ENCODE measurements around the gene PHC2.
A peak's percentile ranks its signal among the peaks of the same experiment; 100 is the strongest.

Gene PHC2

DNA sequence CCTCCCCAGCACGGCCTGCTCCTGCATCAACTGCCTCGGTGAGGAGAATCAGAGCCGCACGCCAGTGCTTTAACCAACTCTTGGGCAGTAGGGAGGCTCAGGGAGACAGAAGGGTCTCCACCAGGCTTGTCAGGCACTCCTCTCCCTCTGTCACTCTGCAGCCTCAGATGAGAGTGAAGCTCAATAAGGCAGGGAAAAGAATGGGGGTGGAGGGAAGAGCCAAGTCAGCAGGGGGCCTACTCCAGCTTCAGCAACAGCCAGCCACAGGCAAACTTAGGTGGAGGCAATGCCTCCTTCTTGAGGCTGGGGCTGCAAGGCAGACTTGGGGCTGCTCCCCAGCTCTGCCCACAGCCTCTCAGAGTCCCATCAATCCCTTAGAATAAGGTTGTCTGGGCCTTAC lies 58.2 kb downstream of the PHC2 start:
- no peak for DNase-seq

DNA sequence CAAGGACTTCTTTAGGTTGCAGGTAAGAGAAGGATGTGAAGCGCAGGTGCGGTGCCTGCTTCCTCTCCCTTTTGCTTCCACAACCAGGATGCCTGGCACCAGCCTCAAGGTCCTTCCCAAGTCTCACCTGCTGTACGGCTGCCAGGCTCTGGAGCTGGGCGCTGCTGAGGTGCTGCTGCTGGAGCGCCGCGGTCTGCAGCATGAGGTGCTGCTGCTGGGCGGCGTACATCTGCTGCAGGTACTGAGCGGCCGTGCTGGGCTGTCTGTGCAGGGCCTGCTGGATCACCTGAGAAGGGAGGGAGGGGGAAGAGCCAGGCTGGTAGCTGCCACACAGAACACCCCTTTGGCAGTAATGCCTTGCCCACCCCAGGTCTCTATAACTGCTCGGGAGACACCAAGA lies 58.7 kb downstream of the PHC2 start:
- DNase-seq, result no peak

- DNase-seq, result no peak
These were observed 59.6 kb downstream of the PHC2 start for GRCh38 chr1:33371334-33371733.

DNA sequence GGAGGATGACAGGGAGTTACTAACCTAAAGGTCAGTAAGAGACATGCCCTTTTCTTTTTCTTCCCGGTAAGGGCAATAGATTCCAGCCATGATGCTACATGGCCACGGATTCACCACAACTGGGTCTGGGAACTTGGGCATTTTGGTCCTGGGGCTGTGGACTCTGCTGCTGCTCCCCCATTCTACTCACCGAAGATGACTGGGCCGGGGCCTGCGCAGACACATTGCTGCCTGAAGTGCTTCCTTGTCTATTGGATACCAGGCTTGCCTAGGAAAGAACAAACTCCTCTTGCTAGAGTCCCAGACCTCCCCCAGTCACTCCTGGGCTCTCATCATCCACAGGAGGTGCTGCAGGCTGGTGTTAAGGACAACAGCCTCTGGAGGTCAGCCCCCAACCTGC lies 60.1 kb downstream of the PHC2 start:
- DNase-seq, result no peak

GRCh38 chr1:33370301-33370700 lies 60.6 kb downstream of the PHC2 start:
- DNase-seq, result peak in 3 of 58 donors; percentile 21 to 33 (median 29)

DNA sequence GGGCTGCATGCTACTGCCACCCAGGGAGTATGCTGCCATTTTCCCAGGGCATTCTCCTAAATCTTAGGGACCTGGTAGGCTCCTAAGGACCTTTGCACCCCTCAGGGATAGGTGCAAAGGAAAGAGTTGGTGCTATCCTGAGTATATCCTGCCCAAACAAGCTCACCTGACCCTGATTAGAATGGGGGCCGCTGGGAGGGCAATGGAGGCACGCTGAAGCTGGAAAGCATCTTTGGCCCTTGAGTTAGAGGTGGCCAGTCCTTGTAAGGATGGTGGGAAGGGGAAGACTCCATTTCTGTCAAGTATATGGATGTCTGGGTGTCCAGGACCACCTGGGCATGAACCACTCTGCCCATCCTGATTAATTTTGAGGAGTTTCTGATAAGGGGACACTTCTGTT lies 61.1 kb downstream of the PHC2 start:
- DNase-seq, result no peak

- no peak for DNase-seq
These were observed 61.8 kb downstream of the PHC2 start for GRCh38 chr1:33369081-33369480.

DNA sequence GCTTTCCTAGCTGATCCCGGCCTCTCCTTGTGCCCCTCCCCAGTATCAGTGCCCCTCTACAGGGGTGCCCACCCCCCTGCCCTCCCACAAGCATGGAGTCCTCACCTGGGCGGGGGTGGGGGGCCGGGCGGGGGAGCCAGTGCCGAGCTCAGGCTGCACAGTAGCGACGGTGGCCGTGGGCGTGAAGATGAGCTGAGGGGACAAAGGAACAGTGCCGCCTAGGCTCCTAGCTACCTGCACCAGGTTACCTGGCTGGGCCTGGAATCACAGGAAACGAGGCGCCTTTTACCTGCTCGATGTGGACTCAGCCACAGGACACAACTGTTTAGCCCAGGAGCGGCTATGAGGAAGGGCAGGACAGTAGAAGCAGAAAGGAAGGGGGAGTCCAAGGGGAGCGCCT lies 62.5 kb downstream of the PHC2 start:
- no peak for DNase-seq

DNA sequence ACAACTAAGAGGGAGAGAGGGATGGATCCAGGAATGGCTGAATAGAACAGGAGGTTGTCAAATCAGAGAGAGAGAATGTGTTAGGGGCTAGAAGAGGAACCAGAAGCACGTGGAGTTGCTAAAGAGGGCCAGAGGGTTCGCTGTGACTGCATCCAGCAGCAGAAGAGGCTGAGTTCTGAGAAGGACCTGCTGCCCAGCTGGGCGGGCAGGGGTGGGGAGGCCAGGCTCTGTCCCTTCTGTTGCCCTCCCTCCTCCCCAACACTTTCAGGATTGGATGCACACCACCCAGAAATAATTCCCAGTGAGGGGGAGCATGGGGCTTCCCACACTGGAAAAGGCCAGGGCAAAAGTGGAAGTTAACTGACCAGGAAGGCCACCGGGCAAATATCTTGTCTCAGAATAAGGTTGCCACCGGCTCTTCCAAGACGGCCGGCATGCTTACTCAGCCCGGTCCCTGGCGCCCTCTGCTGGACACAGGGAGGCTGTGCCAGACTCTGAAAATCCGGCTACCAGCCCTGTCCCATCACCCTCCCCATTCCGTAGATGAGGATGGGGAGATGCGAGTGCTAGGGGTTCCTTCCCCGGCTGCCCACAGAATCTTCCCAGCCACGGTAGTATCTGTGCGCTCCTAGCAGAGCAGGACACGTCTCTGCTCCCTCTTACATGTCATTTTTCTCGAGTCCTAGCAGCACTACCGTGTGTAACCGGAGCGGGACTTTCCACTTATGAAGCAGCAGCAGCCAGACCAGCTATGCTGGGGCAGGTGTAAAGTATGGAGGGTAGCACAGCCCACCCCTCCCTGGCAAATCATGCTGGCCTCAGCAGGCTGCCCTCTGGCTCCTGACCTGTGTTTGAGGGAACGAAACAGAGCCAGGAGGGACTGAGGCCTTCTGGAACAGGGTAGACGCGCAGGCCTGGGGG lies 63.1 kb downstream of the PHC2 start:
- DNase-seq, result peak in 56 of 58 donors; percentile 21 to 94 (median 80)

GRCh38 chr1:33366762-33367484 lies 64.0 kb downstream of the PHC2 start:
- DNase-seq, result peak in 8 of 58 donors; percentile 13 to 61 (median 34)

DNA sequence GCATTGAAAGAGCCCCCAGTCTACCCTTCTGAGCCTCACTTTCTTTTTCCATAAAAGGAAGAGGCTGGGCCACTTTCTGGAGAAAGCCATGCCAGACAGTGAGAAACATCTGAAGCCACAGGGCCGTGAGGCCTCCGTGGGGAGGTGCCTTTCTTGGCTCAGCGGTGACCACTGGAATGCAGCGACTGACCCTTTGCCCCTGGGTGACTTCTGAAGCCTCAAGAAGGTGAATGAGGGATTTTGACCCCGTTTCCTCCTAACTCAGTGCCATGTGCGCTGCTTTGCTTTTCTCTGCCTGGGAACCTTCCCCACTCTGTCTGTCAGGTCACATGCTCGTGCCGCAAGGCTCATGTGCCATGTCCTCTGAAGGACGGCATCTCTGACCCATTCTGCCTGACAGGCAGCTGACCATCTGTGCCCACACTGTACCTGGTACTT lies 65.3 kb downstream of the PHC2 start:
- DNase-seq, result peak in 10 of 58 donors; percentile 22 to 56 (median 30)

GRCh38 chr1:33364565-33364918 lies 66.4 kb downstream of the PHC2 start:
- peak in 2 of 58 donors; percentile 47 to 48 for DNase-seq

DNA sequence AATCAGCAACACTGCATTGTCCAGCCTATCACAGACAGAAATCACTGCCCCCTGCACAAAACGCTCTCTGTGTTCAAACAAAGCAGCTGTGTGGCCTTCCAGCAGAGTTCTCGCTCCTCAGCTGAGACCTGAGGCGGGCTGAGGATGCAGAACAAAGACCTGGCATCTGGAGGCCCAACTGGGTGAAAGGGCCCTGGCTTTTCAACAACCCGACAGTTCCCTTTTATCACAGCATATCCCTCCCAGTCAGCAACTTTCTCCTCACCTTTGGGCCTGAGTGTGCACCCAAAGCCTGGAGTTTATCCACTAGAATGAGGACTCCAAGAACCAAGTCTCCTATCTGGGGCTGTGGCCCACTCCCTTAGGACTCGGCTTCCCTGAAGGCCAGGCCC lies 67.4 kb downstream of the PHC2 start:
- DNase-seq, result peak in 46 of 58 donors; percentile 22 to 86 (median 56)

DNA sequence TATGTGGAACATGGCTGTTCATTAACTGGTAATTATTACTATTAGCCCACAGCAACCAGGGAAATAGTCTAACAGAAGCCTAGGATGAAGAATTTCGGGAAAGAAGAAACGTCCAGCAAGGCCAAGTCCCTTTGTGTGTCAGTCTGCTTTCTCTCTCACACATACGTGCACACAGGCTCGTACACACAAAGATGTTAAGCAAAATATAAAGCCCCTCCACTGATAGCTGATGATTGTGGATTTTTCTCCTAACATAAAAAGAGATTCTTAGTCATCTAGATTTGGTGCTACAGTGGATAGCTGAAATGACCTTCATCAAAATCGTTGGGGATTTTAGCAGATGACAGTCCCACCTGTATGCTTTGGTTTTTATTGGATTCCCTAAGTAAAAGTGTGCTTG lies 67.9 kb downstream of the PHC2 start:
- DNase-seq, result no peak

GRCh38 chr1:33361532-33362235 lies 69.2 kb downstream of the PHC2 start:
- no peak for DNase-seq

GRCh38 chr1:33360367-33360766 lies 70.5 kb downstream of the PHC2 start:
- no peak for DNase-seq

- DNase-seq, result no peak
These were observed 71.0 kb downstream of the PHC2 start for GRCh38 chr1:33359931-33360330.

DNA sequence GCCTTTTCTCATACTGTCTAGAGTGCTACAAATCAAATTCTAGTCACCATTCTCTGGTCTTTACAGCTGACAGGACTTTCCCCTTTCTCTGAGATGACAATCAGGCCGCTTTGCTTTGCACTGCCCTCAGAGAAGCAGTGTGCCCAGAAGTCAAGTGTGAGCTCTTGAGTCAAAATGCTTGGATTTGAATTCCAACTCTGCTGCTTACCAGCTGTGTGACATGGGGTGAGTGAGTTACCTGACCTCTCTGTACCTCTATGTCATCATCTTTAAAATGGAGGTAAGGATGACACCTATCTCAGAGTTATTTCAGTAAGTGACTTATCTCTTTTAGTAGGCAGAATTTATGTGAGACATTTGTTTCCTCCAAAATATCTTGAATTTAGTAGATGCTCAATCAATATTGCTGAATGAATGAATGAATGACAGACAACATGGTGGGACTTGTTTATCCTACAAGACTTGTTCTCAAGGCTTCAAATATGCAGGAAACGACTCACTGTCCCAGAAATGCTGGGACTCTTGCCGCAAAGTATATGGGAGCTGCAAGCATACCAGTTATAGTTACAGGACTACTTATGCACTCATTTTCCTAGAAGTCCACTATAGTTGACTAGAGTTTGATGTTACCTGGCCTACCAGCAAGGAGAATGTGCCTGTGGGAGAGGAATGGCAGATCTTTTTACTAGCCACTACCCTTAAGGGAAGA lies 71.9 kb downstream of the PHC2 start:
- DNase-seq, result peak in 1 of 58 donors; percentile 19

GRCh38 chr1:33358114-33358794 lies 72.6 kb downstream of the PHC2 start:
- DNase-seq, result peak in 3 of 58 donors; percentile 37 to 56 (median 40)

GRCh38 chr1:33357099-33357498 lies 73.8 kb downstream of the PHC2 start:
- no peak for DNase-seq
